ENCODE data around the gene ZNF184. TPM values are rescaled to one million over a fixed set of nuclear protein-coding genes. Genes with fewer than 3 reads are reported as not detected.
A peak's percentile ranks its signal among the peaks of the same experiment; 100 is the strongest.

Gene ZNF184
- total RNA-seq = 3.7 TPM
- long read RNA-seq, transcript ZNF184-201 (6 exons, 3,101 nt) = major isoform, 6 of 15 reads
- long read RNA-seq, partial matches to known transcripts = 0 of 15 reads
- long read RNA-seq, other reads (novel, unspliced or antisense) = 9 of 15 reads

DNA sequence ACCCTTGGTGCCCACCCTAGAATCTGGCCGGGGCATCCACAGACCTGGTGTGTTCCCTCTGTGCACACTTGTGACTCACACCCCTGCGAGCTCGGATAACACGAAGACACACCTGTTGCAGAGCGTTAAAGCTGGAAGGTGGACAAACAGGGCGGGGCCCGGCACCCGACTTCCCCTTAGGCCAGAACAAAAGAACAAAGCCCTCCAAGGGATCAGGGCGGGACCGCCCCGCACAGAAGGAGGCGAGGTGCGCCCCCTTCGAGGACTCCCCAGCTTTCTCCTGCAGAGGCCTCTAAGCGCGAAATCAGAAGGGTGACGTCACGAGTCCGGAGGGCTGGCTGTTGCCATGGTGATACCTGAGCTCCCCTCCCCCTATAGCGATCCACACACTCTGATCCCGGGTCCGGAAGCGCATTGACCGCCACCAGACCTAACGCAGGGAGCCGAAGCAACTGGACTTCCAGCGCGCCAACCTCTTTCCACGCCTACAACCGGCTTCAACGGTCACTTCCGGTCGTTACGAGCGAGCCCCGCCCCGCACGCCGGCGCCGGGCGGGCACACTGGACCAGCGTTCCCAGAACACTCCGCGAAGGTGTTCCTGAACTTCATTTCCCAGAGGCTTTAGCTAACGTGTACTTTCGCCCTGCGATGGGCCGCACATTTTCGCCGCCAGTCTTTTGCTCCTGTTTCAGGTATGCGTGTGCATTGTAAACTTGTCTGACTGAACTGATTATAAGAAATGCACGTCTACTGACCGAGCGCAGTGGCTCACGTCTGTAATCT is at the start of gene ZNF184:
TSS of gene ZNF184 (minus strand) at position 489 of the 784 bp plus-strand sequence. CDS start 811 bp downstream, outside the sequence.
- intact Hi-C loops (cut with DNase I) = loop anchor here (10.0 kb wide), 1 partner anchor 288 kb away; no protein-coding TSS in a partner anchor
- DNase-seq (peak; percentile 96), ATAC-seq (ENCODE audit: poor library complexity) (peak; percentile 100)

DNA sequence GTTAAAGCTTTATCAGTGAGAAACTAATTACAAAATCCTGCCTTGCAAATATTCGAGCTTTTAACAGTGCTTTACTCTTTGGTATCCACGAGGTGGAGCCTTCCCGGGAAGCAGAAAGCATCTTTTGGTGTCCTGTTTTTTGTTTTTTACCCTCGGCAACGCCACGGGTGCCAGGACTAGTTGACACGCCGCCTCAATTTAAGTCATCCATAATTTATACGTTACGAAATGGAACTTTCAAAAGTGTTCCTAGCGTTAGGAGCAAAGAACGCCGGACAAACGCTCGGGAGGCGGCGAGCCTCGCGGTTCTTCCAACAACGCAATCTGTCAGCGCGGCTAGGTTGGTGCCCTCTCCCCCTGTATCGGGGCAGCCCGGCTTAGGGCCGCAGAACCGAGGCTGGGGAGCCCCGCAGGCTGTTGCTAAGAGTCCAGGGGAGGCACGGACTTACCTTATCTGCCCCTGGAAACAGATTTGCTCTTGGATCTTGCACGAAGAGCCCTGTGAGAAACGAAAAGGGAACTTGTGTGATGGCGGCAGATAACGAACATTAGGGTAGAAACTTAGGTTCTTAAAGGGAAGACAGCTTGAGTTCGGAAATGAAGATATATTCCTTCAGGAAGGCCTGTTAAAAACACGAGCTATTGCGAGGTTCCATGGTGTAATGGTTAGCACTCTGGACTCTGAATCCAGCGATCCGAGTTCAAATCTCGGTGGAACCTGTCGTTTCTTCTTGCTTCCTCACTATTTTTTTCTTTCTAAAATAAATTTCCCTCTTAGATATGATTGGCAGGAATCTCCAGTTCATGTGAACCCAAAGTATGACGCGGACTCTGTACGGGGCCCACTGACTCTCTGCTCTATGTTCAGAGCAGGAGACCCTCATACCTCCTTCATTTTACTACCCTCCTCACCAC is 46.2 kb upstream of the ZNF184 start:
- ATAC-seq (ENCODE audit: poor library complexity) = peak; percentile 95
- intact Hi-C loops (cut with DNase I) = loop anchor here (5.0 kb wide), 1 partner anchor 233 kb away; no protein-coding TSS in a partner anchor

DNA sequence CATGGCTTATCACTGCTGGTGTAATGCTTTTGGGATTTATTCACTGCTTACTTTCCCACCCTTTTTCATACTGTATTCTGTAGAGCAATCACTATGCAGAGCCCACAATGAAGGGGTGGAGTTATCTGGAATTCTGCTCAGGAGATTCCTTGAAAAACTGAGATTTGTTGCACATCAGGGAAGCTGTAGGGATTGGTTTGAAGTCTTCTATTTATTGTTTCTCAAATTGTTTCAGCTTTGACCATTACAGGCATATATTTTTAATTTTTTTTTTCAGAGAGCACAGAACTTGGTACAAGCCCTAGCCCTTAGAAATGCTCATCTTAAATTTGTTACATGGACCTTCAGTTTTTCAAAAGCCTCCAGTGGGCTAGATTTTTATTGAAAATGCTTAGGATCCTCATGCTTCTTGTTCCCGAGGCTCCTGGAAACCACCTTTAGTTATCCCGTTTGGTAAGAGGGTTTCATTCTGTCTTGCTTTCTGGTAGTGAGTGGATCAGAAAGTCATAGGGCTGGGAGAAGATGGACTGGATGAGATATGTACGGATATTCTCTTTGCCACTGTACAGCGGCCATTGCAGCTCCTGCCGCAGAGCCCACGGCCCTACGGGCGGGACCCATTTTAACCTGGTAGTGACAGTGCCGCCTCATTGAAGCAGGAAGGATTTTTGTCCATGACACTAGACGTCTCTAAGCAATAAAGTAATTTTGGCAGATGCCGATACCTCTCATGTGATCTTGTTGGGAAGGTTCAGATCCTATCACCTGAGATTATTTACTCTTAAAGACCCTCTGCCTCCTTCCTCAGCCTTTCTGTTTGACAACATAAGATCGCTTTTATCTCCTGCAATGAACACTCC is 45.3 kb upstream of the ZNF184 start:
- DNase-seq = no peak
- intact Hi-C loops (cut with DNase I) = loop anchor here (5.0 kb wide), 1 partner anchor 234 kb away; no protein-coding TSS in a partner anchor
- peak; percentile 42 for ATAC-seq (ENCODE audit: poor library complexity)

More for the DNA sequence above, 46.2 kb upstream of the ZNF184 start:
- peak; percentile 65 for DNase-seq

DNA sequence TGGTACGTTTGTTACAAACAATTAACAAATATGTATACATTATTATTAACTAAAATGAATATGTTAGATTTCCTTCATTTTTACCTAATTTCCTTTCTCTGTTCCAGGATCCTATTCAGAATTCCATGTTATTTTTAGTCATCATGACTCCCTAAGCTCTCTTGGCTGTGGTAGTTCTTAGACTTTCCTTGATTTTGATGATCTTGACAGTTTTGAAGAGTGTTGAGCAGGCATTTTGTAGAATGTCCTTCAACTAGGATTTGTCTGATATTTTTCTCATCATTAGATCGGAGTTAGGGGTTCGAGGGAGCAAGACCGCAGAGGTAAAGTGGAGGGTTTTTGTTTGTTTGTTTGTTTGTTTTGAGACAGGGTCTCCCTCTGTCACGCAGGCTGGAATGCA is 44.3 kb upstream of the ZNF184 start:
- no peak for DNase-seq
- intact Hi-C loops (cut with DNase I) = loop anchor here (5.0 kb wide), 1 partner anchor 235 kb away; no protein-coding TSS in a partner anchor
- no peak for ATAC-seq (ENCODE audit: poor library complexity)

DNA sequence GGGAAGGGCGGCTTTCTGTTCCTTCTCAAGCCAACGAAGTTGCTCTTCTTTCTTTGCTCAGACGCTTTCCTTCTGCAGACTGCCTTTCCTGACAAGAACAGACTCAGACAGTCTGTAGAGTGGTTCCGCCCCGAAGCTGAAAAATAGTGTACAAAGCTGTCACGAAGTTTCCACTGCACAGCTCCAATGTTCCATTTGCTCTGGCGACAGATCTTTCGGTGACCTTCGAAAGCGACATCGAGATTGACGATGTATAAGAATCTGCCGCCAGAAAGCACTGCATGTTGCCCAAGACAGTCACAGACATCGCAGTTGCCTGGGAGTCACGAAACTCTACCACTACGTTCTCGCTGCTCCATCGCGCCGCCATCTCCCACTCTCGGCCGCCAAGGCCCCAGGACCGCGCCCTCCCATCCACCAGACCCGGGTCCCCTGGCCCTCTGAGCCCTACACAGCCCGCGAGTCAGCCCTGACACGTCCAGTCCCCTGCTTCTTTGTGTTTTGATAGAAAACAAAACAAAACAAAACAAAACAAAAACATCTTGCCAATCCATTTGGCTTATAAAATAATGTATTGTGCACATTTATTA is 42.1 kb upstream of the ZNF184 start:
- intact Hi-C loops (cut with DNase I) = loop anchor here (5.0 kb wide), 1 partner anchor 237 kb away; no protein-coding TSS in a partner anchor
- ATAC-seq (ENCODE audit: poor library complexity) (no peak), DNase-seq (no peak)

DNA sequence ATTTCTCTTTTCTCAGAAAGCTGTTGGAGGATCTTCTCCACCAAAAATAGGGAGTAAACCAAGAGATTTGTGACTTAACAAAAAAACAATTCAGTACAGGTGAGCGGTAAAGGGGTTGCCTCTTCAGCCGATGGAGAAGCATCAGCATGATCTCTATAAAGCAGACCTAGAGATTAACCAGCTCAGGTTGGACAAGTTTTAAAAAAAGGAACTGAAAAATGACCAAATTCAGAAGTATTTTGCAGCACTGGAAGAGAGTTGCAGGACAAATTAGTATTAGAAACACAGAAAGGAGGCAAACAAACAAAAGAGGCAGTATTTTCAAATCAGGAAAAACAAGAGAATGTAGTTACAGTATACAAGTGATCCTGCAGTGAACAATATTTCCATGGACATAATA is 39.6 kb upstream of the ZNF184 start:
- intact Hi-C loops (cut with DNase I) = no loop called here
- no peak for DNase-seq
- ATAC-seq (ENCODE audit: poor library complexity) = no peak

DNA sequence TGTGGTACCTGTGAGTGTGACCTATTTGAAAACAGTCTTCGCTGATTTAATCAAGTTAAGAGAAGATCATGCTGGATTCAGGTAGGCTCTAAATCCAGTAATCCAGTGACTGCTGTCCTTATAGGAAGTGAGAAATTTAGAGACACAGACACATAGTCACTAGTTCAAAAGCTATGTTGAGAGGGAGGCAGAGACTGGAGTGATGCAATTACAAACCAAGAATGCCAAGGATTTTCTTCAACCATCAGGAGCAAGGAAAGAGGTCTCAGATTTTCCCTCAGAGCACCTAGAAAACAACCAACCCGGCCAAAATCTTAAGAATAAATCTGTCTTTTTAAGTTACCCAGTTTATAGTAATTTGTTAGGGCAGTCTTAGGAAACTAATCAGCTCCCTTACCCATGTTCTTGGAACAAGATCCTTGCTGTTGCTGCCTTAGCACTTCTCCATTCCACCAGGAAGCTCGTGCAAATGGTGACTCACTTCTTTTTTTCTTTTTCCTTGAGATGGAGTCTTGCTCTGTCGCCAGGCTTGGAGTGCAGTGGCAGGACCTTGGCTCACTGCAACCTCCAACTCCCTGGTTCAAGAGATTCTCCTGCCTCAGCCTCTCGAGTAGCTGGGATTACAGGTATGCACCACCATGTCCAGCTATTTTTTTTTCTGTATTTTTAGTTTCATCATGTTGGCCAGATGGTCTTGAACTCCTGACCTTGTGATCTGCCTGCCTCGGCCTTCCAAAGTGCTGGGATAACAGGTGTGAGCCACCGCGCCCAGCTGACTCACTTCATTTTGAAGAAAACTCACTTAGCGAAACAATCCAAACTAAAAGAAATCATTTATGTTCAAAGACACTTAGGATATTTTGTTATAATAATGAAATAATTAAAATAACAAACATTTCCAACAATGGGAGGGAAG is 34.4 kb upstream of the ZNF184 start:
- ATAC-seq (ENCODE audit: poor library complexity) = no peak
- intact Hi-C loops (cut with DNase I) = loop anchor here (10.0 kb wide), 1 partner anchor 388 kb away; a partner anchor contains a TSS
- DNase-seq = no peak

DNA sequence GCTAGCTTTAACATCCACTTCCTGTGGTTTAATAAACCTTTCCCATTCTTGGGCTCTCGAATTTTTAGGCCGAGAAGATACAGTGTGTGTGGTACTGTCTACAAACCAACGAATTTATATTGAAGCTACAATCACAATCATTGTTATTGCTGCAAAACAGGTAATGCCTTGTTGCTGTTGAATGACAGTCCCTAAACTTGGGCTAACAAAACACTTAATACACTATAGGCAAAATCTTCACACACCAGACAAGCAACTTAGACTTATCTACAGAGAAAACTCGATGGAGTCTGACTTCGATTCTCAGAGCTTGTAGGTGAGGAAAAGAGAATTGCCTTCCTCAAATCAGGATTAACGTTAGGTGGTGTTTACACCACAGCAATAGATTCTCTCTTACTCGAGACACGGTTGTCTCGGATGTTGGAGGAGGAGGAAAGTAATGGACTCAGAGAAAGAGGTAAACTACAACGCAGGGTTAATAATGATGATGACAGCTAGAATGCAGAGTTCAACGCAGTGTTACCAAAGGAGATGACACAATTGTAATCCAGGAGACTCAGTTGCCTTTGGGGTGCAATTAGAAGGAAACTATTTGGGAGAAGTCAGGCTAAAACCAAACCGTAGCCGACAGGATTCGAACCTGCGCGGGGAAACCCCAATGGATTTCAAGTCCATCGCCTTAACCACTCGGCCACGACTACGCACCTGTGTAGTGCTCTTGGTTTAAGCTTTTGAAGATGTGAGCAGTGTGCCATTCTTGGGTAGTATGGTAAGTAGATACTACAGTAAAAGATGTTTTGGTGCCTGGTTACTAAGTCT is 32.5 kb upstream of the ZNF184 start:
- no peak for DNase-seq
- intact Hi-C loops (cut with DNase I) = loop anchor here (10.0 kb wide), 1 partner anchor 389 kb away; a partner anchor contains a TSS
- ATAC-seq (ENCODE audit: poor library complexity) = no peak

DNA sequence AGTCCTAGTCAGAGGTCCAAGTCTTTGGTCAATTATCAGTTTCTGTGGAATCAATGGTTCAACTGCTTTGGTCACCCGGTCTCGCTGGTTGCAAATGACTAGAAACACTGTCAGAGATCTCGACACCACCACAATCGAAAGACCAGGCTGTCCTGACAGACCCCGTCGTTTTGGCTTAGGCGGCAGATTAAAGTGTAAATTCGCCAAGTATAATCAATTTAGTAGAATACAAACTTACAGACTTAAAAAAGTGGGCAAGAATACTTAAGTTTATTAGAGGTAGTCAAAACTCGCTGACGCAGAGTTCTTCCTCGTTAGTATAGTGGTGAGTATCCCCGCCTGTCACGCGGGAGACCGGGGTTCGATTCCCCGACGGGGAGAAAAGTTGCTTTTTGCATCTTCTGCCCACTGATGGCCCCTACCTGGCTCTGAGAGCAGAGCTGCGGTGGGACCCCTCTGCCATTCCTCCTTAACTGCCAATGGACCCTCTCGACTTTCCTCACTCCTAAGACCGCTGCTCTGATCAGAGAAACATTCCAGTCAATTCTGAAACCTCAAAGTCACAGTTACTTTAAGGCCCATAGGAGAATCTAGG is 30.6 kb upstream of the ZNF184 start:
- intact Hi-C loops (cut with DNase I) = loop anchor here (10.0 kb wide), 1 partner anchor 391 kb away; a partner anchor contains a TSS
- peak; percentile 68 for DNase-seq
- ATAC-seq (ENCODE audit: poor library complexity) = peak; percentile 94

DNA sequence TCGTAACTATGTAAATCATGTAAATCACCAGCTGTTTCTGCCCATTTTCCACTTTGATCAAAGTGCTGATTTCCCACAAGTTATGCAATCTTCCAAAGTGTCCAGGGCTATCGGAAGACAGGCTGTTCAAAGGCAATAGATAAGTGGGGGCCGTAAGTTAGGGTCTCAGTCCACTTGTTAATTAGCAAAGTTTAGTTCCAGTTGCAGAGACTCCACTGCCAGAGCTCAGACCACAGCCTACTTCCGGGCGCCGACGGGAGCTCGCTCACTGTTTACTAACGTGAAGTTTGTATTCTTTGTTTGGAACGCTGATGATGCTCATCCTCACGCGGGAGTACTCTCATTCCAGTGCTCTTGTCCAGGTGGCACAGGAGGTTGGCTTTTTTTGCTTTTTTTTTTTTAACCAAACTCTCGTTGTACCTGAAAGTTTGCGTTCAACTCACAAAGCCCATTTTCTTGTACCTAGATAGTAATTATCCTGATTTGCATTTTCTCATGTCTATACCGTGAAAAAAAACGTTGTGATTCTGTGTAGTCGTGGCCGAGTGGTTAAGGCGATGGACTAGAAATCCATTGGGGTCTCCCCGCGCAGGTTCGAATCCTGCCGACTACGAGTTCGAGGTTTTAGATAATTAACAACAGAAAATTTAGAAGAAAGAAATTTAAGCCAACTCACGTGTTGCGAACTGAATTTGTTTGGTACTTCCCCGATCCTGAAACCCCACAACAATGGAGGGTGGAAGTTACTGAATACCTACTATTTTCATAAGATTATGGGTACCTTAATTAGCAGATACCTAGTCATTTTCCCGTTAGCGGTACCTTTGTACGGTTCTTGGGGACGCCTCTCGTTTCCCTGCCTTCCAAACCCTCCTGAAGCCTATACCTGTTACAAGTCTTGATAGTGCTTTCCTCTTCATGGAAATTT is 29.9 kb upstream of the ZNF184 start:
- peak; percentile 88 for ATAC-seq (ENCODE audit: poor library complexity)
- DNase-seq = peak; percentile 77
- intact Hi-C loops (cut with DNase I) = loop anchor here (10.0 kb wide), 1 partner anchor 392 kb away; a partner anchor contains a TSS

DNA sequence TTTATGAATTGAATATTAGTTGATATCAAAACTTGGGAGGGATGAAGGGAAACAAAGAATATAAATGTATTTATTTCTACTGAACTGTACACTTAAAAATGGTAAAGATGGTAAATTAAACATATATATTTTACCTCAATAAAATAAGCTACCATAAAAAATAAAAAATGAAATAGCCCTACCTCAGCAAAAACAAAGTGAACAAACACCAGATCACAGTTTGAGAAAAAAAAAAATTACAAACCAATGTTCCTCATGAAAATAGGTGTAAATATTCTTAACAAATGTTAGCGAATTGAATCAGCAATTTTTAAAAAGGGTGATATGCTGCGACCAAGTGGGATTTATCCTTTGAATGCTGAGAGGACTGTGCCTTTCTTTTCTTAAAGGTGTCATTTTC is 28.3 kb upstream of the ZNF184 start:
- intact Hi-C loops (cut with DNase I) = loop anchor here (10.0 kb wide), 1 partner anchor 394 kb away; a partner anchor contains a TSS
- ATAC-seq (ENCODE audit: poor library complexity) (no peak), DNase-seq (no peak)

DNA sequence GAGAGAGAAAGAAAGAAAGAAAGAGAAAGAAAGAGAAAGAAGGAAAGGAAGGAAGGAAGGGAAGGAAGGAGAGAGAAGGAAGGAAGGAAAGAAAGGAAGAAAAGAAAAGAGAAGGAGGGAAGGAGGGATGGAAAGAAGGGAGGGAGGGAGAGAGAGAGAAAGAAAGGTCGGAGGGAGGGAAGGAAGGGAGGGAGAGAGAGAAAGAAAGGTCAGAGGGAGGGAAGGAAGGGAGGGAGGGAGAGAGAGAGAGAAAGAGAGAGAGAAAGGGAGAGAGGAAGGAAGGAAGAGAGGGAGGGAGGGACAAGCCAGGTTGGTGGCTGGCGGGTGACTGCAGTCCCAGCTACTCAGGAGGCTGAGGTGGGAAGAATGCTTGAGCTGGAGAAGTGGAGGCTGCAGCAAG is 27.3 kb upstream of the ZNF184 start:
- DNase-seq (no peak), ATAC-seq (ENCODE audit: poor library complexity) (no peak)
- intact Hi-C loops (cut with DNase I) = loop anchor here (10.0 kb wide), 1 partner anchor 395 kb away; a partner anchor contains a TSS

DNA sequence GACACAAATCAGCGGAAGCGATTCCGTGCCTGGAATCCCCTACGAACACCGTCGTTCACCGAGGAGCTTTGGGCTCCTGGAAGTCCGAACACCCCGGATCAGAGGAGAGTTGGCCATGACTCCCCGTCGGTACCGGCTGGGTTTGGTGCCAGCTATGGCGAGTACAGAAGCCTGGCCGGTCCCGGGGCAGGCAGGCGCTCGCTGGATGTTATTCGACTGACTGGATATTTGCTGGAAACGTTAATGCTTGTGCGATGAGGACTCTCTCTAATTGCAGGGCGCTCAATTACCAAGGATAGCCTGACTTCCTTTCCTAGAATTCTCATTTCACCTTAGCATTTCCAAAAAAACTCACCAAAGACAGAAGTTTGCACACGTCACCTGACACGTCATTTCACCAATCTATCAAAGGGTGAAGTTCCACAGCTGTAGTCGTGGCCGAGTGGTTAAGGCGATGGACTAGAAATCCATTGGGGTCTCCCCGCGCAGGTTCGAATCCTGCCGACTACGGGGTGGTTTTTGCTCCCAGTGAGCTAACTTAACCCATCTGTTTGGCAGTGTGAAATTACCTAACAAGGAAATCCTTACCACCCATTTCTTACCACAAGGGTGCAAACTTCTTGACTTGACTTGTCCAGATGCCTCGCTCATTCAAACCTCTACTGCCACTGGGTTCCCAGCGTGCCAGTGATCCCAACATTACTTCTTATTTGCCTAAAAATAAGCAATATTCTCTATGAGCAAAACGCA is 22.7 kb upstream of the ZNF184 start:
- ATAC-seq (ENCODE audit: poor library complexity) = peak; percentile 91
- peak; percentile 61 for DNase-seq
- intact Hi-C loops (cut with DNase I) = no loop called here

DNA sequence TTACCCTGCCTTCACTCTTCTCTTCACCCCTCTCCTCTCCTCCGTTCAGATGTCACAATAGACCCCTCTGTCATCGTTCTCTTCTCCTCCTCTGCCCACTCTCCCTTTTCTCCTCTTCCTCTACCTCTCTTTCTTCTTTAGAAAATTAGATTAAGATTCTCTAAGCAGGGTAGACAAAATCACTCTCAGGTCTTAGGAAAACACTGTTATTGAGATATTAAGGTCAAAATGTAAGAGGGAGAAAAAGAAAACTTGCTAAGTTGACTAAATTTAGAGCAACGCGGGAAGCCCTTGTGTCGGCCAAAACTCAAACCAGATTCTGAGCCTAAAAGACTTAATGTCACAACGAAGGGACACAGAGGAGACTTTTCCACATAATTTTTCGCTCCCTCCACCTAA is 22.1 kb upstream of the ZNF184 start:
- ATAC-seq (ENCODE audit: poor library complexity) (no peak), DNase-seq (no peak)
- intact Hi-C loops (cut with DNase I) = no loop called here

Measured in Right ventricle myocardium superior (tissue), 1 donor.